ENCODE measurements around the gene CHCHD6.

The CHCHD6 gene

DNA sequence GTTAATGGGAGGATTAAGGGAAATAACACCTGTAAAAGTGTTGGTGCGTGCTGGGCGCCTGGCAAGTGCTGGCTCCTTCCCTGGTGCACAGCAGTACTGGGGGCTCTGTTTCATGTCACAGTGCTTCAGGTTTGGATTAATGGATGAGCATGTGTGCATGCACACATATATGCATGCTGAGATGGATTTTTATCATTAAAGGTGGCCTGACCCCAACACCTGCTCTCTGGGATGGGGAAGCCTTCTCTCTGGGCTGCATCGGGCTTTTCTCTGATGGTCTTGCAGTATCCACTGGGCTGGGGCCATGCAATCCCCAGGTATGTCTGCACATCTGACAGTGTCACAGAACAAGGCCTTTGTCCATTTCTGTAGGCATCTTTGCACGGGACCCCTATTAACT lies 151.3 kb downstream of the CHCHD6 start:
- no peak overlapping the region for H2AFZ ChIP-seq (ENCODE audit: low read depth, low read length)
- no peak overlapping the region for H3K4me3 ChIP-seq (ENCODE audit: low read depth in 1 of 2, low read length in 2 of 2)
- DNase-seq (no peak), ATAC-seq (ENCODE audit: insufficient read depth, low read depth) (no peak)
- H3K27ac ChIP-seq (ENCODE audit: low read length): no peak overlapping the region
- H3K4me2 ChIP-seq (ENCODE audit: insufficient read depth, low read length): no peak overlapping the region
- H3K9ac ChIP-seq (ENCODE audit: low read depth, low read length): no peak overlapping the region
- TF ChIP-seq, protein P1, sequence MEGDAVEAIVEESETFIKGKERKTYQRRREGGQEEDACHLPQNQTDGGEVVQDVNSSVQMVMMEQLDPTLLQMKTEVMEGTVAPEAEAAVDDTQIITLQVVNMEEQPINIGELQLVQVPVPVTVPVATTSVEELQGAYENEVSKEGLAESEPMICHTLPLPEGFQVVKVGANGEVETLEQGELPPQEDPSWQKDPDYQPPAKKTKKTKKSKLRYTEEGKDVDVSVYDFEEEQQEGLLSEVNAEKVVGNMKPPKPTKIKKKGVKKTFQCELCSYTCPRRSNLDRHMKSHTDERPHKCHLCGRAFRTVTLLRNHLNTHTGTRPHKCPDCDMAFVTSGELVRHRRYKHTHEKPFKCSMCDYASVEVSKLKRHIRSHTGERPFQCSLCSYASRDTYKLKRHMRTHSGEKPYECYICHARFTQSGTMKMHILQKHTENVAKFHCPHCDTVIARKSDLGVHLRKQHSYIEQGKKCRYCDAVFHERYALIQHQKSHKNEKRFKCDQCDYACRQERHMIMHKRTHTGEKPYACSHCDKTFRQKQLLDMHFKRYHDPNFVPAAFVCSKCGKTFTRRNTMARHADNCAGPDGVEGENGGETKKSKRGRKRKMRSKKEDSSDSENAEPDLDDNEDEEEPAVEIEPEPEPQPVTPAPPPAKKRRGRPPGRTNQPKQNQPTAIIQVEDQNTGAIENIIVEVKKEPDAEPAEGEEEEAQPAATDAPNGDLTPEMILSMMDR (IDR thresholded peaks at IDR 0.05; ENCODE audit: borderline replicate concordance, extremely low read depth, low read length, poor library complexity, severe bottlenecking): no peak
- TF ChIP-seq EZH2 (IDR thresholded peaks at IDR 0.05; ENCODE audit: borderline replicate concordance, low read depth, low read length, severe bottlenecking): no peak
- H3K27me3 ChIP-seq (ENCODE audit: insufficient read depth, low read length, poor library complexity): no peaks in the 10 kb centered on the region
- H3K79me2 ChIP-seq (ENCODE audit: insufficient read depth, low read length): no peaks in the 10 kb centered on the region
- peaks cover 6% of the 10 kb centered on the region for H4K20me1 ChIP-seq (ENCODE audit: insufficient read depth, low read length)
- no peaks in the 10 kb centered on the region for H3K9me3 ChIP-seq (ENCODE audit: insufficient read depth, low read length, severe bottlenecking)
- H3K4me1 ChIP-seq (ENCODE audit: insufficient read depth, low read length): no peaks in the 10 kb centered on the region
- H3K36me3 ChIP-seq (ENCODE audit: insufficient read depth, low read length): peaks cover 5% of the 10 kb centered on the region; the same call in 1 of the 2 replicates

DNA sequence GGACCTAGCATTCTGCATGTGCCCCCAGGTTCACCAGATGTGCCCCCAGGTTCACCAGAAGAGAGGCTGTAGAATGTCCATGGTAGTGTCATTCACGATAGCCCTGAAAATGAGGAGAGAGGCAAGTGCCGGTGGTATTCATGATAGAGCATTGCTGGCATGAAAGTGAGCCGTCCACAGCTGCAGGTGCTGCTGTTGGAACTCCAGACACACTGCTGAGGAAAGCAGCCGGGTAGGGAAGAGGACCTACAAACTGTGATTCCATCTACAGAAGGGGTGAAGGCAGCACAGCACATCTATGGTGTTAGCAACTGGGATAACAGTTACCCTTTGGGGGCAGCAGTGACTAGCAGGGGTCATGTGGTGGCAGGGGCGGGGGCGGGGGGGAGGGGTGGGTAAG lies 153.9 kb downstream of the CHCHD6 start:
- DNase-seq: no peak
- H3K9ac ChIP-seq (ENCODE audit: low read depth, low read length): no peak overlapping the region
- no peak overlapping the region for H2AFZ ChIP-seq (ENCODE audit: low read depth, low read length)
- H3K9me3 ChIP-seq (ENCODE audit: insufficient read depth, low read length, severe bottlenecking): no peaks in the 10 kb centered on the region
- no peaks in the 10 kb centered on the region for H3K79me2 ChIP-seq (ENCODE audit: insufficient read depth, low read length)
- no peaks in the 10 kb centered on the region for H3K27me3 ChIP-seq (ENCODE audit: insufficient read depth, low read length, poor library complexity)
- H3K4me1 ChIP-seq (ENCODE audit: insufficient read depth, low read length): no peaks in the 10 kb centered on the region
- H3K4me2 ChIP-seq (ENCODE audit: insufficient read depth, low read length): no peak overlapping the region
- no peak for ATAC-seq (ENCODE audit: insufficient read depth, low read depth)
- no peak for TF ChIP-seq EZH2 (IDR thresholded peaks at IDR 0.05; ENCODE audit: borderline replicate concordance, low read depth, low read length, severe bottlenecking)
- TF ChIP-seq, protein P1 (IDR thresholded peaks at IDR 0.05; ENCODE audit: borderline replicate concordance, extremely low read depth, low read length, poor library complexity, severe bottlenecking): no peak
- H3K36me3 ChIP-seq (ENCODE audit: insufficient read depth, low read length): no peaks in the 10 kb centered on the region
- no peak overlapping the region for H3K4me3 ChIP-seq (ENCODE audit: low read depth in 1 of 2, low read length in 2 of 2)
- peaks cover 6% of the 10 kb centered on the region; the same call in 1 of the 2 replicates for H4K20me1 ChIP-seq (ENCODE audit: insufficient read depth, low read length)
- H3K27ac ChIP-seq (ENCODE audit: low read length): no peak overlapping the region

DNA sequence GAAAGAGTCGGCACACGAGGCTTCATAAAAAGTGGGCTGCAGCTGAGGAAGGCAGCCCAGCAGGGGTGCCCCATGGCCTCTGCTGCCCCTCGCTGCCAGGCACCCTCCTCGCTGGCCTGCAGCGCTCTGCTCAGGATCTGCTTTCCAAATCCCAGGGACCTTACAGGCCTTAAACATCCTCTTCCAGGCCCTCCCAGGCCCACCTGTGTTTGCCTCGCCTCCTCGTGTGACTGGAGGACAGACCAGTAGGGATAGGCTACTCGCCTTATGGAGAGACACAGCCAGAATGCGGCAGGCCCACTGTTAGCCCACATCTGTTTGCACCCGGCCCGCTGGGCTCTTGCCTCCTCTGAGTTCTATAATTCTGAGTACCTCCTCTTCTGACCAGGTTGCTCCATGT lies 154.4 kb downstream of the CHCHD6 start:
- H3K9me3 ChIP-seq (ENCODE audit: insufficient read depth, low read length, severe bottlenecking): no peaks in the 10 kb centered on the region
- H3K27me3 ChIP-seq (ENCODE audit: insufficient read depth, low read length, poor library complexity): no peaks in the 10 kb centered on the region
- no peak overlapping the region for H3K9ac ChIP-seq (ENCODE audit: low read depth, low read length)
- ATAC-seq (ENCODE audit: insufficient read depth, low read depth): no peak
- no peak overlapping the region for H3K4me2 ChIP-seq (ENCODE audit: insufficient read depth, low read length)
- H3K27ac ChIP-seq (ENCODE audit: low read length): no peak overlapping the region
- no peaks in the 10 kb centered on the region for H3K79me2 ChIP-seq (ENCODE audit: insufficient read depth, low read length)
- H3K36me3 ChIP-seq (ENCODE audit: insufficient read depth, low read length): no peaks in the 10 kb centered on the region
- TF ChIP-seq, protein P1 (IDR thresholded peaks at IDR 0.05; ENCODE audit: borderline replicate concordance, extremely low read depth, low read length, poor library complexity, severe bottlenecking): no peak
- no peak for TF ChIP-seq EZH2 (IDR thresholded peaks at IDR 0.05; ENCODE audit: borderline replicate concordance, low read depth, low read length, severe bottlenecking)
- no peak overlapping the region for H3K4me3 ChIP-seq (ENCODE audit: low read depth in 1 of 2, low read length in 2 of 2)
- no peak for DNase-seq
- H2AFZ ChIP-seq (ENCODE audit: low read depth, low read length): no peak overlapping the region
- H4K20me1 ChIP-seq (ENCODE audit: insufficient read depth, low read length): peaks cover 6% of the 10 kb centered on the region; the same call in 1 of the 2 replicates
- H3K4me1 ChIP-seq (ENCODE audit: insufficient read depth, low read length): no peaks in the 10 kb centered on the region

DNA sequence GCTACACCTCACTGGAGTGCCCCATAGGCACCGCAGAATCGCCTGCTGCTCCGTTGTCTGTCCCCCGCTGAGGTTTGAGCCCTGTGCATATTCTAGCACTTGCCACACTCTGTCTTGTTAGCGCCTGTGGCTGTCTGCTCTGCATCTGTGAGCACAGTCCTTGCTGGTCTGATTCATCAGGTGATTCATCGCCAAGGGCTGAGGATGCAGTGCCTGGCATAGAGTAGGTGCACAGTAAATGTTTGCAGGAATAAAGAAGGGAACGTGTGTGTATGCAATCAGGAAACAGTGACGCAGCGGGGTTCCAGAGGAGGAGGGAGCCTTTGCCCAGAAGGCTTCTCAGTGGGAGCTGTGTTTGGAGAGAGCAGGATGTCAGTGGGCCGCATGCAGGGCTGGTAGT lies 154.8 kb downstream of the CHCHD6 start:
- Histone ChIP-seq H3K36me3 (ENCODE audit: insufficient read depth, low read length) (no peaks in the 10 kb centered on the region), H3K27me3 (ENCODE audit: insufficient read depth, low read length, poor library complexity) (no peaks in the 10 kb centered on the region), H3K27ac (ENCODE audit: low read length) (no peak overlapping the region), H3K79me2 (ENCODE audit: insufficient read depth, low read length) (no peaks in the 10 kb centered on the region), H2AFZ (ENCODE audit: low read depth, low read length) (no peak overlapping the region), H3K9ac (ENCODE audit: low read depth, low read length) (no peak overlapping the region), H4K20me1 (ENCODE audit: insufficient read depth, low read length) (peaks cover 6% of the 10 kb centered on the region; the same call in 1 of the 2 replicates), H3K4me2 (ENCODE audit: insufficient read depth, low read length) (no peak overlapping the region), H3K9me3 (ENCODE audit: insufficient read depth, low read length, severe bottlenecking) (no peaks in the 10 kb centered on the region), H3K4me1 (ENCODE audit: insufficient read depth, low read length) (no peaks in the 10 kb centered on the region), H3K4me3 (ENCODE audit: low read depth in 1 of 2, low read length in 2 of 2) (no peak overlapping the region)
- DNase-seq: no peak
- no peak for ATAC-seq (ENCODE audit: insufficient read depth, low read depth)
- TF ChIP-seq, protein P1 (IDR thresholded peaks at IDR 0.05; ENCODE audit: borderline replicate concordance, extremely low read depth, low read length, poor library complexity, severe bottlenecking): no peak
- TF ChIP-seq EZH2 (IDR thresholded peaks at IDR 0.05; ENCODE audit: borderline replicate concordance, low read depth, low read length, severe bottlenecking): no peak

Measured in DND-41 (cell line).